ENCODE measurements around the gene ADARB2. TPM values are rescaled to one million over a fixed set of nuclear protein-coding genes. Genes with fewer than 3 reads are reported as not detected.

The ADARB2 gene
- total RNA-seq, 1 experiment from 2014 or later = not detected

DNA sequence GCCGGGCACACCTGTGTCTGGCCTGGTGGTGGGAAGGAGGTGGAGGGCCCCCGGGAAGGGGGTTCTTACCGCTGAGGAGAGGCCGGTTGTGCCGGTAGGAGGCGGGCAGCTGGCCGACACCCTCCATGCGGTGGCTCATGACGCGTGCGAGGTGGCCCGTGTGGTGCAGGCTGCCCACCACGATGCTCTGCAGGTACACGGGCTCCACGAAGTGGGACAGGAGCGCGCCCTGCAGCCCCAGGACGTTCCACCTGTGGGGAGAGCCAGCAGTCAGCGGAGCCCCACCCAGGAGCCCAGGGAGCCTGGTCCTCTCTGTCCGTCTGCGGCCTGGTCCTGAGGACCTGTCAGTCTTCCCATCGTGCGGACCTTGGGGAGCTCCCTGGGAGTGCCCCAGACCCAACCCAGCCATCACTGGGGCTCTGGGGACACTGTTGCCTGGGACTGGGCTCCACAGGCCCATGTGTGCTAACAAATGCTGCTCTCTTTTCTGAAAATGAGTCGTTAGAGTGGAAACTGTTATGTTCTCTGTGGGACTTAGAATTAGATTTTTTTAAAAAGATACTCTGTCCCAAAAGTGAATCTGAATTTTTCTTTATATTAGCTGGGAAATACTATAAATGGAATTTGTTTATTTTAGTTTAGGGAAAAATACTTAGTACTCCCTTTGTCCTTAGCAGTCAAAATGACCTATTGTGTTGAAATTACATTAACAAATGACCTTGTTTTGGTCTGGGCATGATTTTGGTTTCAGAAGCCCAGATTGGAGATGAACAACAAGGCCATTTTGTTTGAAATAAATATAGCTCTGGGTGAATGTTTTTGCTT is 537.2 kb downstream of the ADARB2 start:
- H3K4me3 Mint-ChIP-seq (ENCODE audit: low read depth, unreplicated experiment) = no peak overlapping the region
- H3K36me3 Mint-ChIP-seq (ENCODE audit: insufficient read depth, unreplicated experiment) = no peaks in the 10 kb centered on the region
- no peak for DNase-seq
- CTCF ChIA-PET = no interaction called here
- H3K9me3 Mint-ChIP-seq (ENCODE audit: low read depth, unreplicated experiment) = no peaks in the 10 kb centered on the region
- no TSS peak for BruUV-seq (replicated peaks)
- no peaks in the 10 kb centered on the region for H3K4me1 Mint-ChIP-seq (ENCODE audit: low read depth, unreplicated experiment)
- H3K27ac Mint-ChIP-seq (ENCODE audit: unreplicated experiment) = no peak overlapping the region
- intact Hi-C loops (cut with micrococcal nuclease; ENCODE audit: unreplicated experiment) = no loop called here
- TF ChIP-seq, protein P1, sequence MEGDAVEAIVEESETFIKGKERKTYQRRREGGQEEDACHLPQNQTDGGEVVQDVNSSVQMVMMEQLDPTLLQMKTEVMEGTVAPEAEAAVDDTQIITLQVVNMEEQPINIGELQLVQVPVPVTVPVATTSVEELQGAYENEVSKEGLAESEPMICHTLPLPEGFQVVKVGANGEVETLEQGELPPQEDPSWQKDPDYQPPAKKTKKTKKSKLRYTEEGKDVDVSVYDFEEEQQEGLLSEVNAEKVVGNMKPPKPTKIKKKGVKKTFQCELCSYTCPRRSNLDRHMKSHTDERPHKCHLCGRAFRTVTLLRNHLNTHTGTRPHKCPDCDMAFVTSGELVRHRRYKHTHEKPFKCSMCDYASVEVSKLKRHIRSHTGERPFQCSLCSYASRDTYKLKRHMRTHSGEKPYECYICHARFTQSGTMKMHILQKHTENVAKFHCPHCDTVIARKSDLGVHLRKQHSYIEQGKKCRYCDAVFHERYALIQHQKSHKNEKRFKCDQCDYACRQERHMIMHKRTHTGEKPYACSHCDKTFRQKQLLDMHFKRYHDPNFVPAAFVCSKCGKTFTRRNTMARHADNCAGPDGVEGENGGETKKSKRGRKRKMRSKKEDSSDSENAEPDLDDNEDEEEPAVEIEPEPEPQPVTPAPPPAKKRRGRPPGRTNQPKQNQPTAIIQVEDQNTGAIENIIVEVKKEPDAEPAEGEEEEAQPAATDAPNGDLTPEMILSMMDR (IDR thresholded peaks at IDR 0.05; ENCODE audit: unreplicated experiment) = no peak
- peaks cover 47% of the 10 kb centered on the region for H3K27me3 Mint-ChIP-seq (ENCODE audit: unreplicated experiment)

DNA sequence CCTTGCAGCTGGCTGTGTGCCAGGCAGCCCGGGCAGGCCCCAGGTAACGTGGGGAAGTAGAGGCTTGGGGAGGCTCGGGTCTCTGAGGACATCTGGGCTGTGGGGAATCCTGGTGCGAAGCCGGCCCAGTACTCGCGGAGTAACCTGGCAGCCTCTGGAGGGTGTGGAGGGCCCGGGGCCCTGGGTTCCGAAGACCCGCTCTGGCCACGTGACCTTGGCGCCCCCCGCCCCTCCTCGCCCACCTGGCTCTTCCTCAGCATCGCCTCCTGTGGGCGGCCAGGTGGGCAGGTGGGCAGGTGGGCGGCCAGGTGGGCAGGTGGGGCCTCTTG is 538.0 kb downstream of the ADARB2 start:
- Mint-ChIP-seq H3K4me3 (ENCODE audit: low read depth, unreplicated experiment) (no peak overlapping the region), H3K9me3 (ENCODE audit: low read depth, unreplicated experiment) (no peaks in the 10 kb centered on the region), H3K27me3 (ENCODE audit: unreplicated experiment) (peaks cover 55% of the 10 kb centered on the region), H3K4me1 (ENCODE audit: low read depth, unreplicated experiment) (no peaks in the 10 kb centered on the region), H3K27ac (ENCODE audit: unreplicated experiment) (no peak overlapping the region), H3K36me3 (ENCODE audit: insufficient read depth, unreplicated experiment) (no peaks in the 10 kb centered on the region)
- CTCF ChIA-PET = no interaction called here
- TF ChIP-seq, protein P1 (IDR thresholded peaks at IDR 0.05; ENCODE audit: unreplicated experiment) = no peak
- no TSS peak for BruUV-seq (replicated peaks)
- no peak for DNase-seq
- intact Hi-C loops (cut with micrococcal nuclease; ENCODE audit: unreplicated experiment) = no loop called here

GRCh38 chr10:1198453-1199344 is 538.6 kb downstream of the ADARB2 start:
- no peaks in the 10 kb centered on the region for H3K36me3 Mint-ChIP-seq (ENCODE audit: insufficient read depth, unreplicated experiment)

GRCh38 chr10:1197384-1197783 is 539.9 kb downstream of the ADARB2 start:
- Mint-ChIP-seq H3K27me3 (ENCODE audit: unreplicated experiment) (peaks cover 74% of the 10 kb centered on the region), H3K4me1 (ENCODE audit: low read depth, unreplicated experiment) (no peaks in the 10 kb centered on the region), H3K36me3 (ENCODE audit: insufficient read depth, unreplicated experiment) (no peaks in the 10 kb centered on the region), H3K4me3 (ENCODE audit: low read depth, unreplicated experiment) (no peak overlapping the region), H3K27ac (ENCODE audit: unreplicated experiment) (no peak overlapping the region), H3K9me3 (ENCODE audit: low read depth, unreplicated experiment) (no peaks in the 10 kb centered on the region)
- DNase-seq = no peak
- TF ChIP-seq, protein P1 (IDR thresholded peaks at IDR 0.05; ENCODE audit: unreplicated experiment) = no peak
- intact Hi-C loops (cut with micrococcal nuclease; ENCODE audit: unreplicated experiment) = no loop called here
- CTCF ChIA-PET = no interaction called here
- BruUV-seq (replicated peaks) = no TSS peak

More at GRCh38 chr10:1198453-1199344, 538.6 kb downstream of the ADARB2 start:
- peaks cover 61% of the 10 kb centered on the region for H3K27me3 Mint-ChIP-seq (ENCODE audit: unreplicated experiment)
- H3K27ac Mint-ChIP-seq (ENCODE audit: unreplicated experiment) = no peak overlapping the region
- no peaks in the 10 kb centered on the region for H3K9me3 Mint-ChIP-seq (ENCODE audit: low read depth, unreplicated experiment)
- DNase-seq = no peak
- H3K4me3 Mint-ChIP-seq (ENCODE audit: low read depth, unreplicated experiment) = no peak overlapping the region
- intact Hi-C loops (cut with micrococcal nuclease; ENCODE audit: unreplicated experiment) = no loop called here
- TF ChIP-seq, protein P1 (IDR thresholded peaks at IDR 0.05; ENCODE audit: unreplicated experiment) = no peak
- CTCF ChIA-PET = no interaction called here
- BruUV-seq (replicated peaks) = no TSS peak
- no peaks in the 10 kb centered on the region for H3K4me1 Mint-ChIP-seq (ENCODE audit: low read depth, unreplicated experiment)

Data from Calu3 (cell line).